OCI-LY1 (cell line): ENCODE data around the gene SEMG1.

Experiments used
- EZH2 ChIP-seq: fragments of 200-600 bp; sonication (generic), shearing (Covaris generic); IDR thresholded peaks from 2 replicates; pipeline ENCODE4 v1.8.0; 2017; ENCODE audit warnings: borderline replicate concordance, mixed run types, mild to moderate bottlenecking, antibody characterized with exemption, low read length, moderate library complexity, mixed read lengths
- TF ChIP-seq, protein P1 (sequence below): fragments of 200-600 bp; sonication (generic), shearing (Covaris generic); IDR thresholded peaks from 2 replicates; pipeline ENCODE4 v1.5.1; 2017; ENCODE audit warnings: mild to moderate bottlenecking, antibody characterized with exemption, low read length, moderate library complexity, mixed read lengths

DNA sequence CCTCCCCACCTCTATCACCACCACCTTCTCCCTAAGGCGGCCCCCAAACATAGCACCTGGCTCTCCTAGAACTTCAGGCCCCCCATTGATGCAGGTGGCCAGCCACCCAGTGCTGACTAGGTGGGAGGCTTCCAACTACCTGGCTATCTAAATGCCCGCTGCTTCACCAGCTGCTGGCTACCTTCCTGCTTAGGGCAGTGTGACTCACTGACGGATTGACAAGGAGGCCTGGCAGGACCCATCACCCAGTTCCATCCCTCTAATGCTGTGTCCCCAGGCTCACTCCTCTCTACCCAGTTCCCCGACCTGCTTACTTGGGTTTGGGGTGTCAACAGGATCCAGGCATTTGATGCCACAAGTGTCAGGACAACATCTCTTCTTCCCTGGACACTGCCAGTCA lies 46.4 kb downstream of the SEMG1 start:
- TF ChIP-seq, protein P1, sequence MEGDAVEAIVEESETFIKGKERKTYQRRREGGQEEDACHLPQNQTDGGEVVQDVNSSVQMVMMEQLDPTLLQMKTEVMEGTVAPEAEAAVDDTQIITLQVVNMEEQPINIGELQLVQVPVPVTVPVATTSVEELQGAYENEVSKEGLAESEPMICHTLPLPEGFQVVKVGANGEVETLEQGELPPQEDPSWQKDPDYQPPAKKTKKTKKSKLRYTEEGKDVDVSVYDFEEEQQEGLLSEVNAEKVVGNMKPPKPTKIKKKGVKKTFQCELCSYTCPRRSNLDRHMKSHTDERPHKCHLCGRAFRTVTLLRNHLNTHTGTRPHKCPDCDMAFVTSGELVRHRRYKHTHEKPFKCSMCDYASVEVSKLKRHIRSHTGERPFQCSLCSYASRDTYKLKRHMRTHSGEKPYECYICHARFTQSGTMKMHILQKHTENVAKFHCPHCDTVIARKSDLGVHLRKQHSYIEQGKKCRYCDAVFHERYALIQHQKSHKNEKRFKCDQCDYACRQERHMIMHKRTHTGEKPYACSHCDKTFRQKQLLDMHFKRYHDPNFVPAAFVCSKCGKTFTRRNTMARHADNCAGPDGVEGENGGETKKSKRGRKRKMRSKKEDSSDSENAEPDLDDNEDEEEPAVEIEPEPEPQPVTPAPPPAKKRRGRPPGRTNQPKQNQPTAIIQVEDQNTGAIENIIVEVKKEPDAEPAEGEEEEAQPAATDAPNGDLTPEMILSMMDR, result no peak
- no peak for TF ChIP-seq EZH2
